ENCODE data around the gene OBSCN. TPM values are rescaled to one million over a fixed set of nuclear protein-coding genes. Genes with fewer than 3 reads are reported as not detected.
A peak's percentile ranks its signal among the peaks of the same experiment; 100 is the strongest.

The OBSCN gene
- total RNA-seq, 6 experiments from 2014 or later: 0.27 to 1.8 (median 0.53) TPM

DNA sequence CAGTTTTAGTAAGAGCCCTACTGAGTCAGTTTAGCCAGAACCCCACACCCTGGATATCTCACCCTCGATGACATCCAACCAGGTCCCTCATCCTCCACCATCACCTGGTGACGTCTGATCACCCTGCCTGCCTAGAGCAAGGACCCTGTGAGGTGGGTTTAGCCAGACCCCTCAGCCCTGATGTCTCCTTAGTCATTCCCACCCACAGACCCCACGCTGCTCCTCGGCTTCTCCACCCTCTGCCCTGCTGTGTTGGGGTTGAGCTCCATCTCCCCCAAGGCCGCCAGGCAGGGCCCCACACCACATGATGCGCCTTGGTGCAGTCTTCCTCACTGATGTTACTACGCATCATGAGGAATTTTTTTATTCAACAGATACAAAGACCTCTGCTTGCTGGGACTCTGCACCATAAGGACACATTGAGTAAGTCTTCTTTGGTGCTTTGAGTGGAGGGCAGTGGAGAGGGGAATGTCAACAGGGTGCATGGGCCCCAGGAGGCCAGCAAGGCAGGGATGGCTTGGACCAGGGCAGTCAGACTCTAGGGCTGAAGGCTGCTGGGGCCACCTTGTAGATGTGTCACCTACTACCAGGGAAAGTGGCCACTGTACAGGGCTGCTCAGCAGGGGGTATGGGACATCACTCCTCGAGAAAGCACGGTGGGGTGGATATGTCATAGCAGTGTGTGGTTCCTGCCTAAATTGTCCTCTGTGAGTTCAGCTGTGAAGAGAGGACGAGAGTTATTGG, 43.9 kb upstream of the OBSCN start:
- Mint-ChIP-seq H3K36me3 (ENCODE audit: low read depth) (0 out of 2 replicates have a peak, but pooled peaks cover 6% of the 10 kb centered on the region), H3K9me3 (no peaks in the 10 kb centered on the region), H3K4me1 (ENCODE audit: low read depth) (peaks cover 27% of the 10 kb centered on the region), H3K27me3 (ENCODE audit: insufficient read depth) (peaks cover under 1% of the 10 kb centered on the region; the same call in 1 of the 2 replicates), H3K4me3 (peak overlapping the region; percentile 90), H3K27ac (peak overlapping the region; percentile 89)
- DNase-seq: no peak
- TF ChIP-seq, protein P1, sequence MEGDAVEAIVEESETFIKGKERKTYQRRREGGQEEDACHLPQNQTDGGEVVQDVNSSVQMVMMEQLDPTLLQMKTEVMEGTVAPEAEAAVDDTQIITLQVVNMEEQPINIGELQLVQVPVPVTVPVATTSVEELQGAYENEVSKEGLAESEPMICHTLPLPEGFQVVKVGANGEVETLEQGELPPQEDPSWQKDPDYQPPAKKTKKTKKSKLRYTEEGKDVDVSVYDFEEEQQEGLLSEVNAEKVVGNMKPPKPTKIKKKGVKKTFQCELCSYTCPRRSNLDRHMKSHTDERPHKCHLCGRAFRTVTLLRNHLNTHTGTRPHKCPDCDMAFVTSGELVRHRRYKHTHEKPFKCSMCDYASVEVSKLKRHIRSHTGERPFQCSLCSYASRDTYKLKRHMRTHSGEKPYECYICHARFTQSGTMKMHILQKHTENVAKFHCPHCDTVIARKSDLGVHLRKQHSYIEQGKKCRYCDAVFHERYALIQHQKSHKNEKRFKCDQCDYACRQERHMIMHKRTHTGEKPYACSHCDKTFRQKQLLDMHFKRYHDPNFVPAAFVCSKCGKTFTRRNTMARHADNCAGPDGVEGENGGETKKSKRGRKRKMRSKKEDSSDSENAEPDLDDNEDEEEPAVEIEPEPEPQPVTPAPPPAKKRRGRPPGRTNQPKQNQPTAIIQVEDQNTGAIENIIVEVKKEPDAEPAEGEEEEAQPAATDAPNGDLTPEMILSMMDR (IDR thresholded peaks at IDR 0.05): no peak

DNA sequence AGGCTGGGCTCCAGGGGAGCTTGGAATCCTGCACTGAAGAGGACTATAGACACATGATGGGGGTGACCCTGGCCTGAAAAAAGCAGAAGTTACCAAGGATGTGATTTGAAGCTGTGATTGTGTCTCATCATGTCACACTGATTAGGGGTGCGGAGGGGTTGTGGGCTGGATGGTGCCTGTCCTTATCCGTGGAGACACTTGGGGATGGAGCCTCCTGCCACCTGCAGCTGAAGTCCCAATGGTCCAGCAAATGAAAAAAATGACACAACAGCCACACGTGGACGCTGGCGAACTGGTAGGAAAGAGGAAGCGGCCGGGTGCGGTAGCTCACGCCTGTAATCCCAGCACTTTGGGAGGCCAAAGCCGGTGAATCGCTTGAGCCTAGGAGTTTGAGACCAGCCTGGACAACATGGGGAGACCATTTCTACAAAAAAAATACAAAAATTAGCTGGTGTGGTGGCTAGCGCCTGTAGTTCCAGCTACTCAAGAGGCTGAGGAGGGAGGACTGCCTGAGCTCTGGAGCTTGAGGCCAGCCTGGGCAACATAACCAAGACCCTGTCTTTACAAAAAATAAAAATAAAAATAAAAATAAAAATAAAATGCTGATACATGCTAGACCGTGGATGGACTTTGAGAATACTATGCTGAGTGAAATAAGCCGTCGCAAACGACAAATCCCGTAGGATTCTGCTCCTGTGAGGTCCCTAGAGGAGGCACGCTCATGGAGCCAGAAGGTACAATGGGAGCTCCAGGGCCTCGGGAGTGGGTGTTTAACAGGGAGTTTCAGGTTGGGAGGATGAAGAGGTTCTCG, 43.1 kb upstream of the OBSCN start:
- TF ChIP-seq, protein P1 (IDR thresholded peaks at IDR 0.05): no peak

DNA sequence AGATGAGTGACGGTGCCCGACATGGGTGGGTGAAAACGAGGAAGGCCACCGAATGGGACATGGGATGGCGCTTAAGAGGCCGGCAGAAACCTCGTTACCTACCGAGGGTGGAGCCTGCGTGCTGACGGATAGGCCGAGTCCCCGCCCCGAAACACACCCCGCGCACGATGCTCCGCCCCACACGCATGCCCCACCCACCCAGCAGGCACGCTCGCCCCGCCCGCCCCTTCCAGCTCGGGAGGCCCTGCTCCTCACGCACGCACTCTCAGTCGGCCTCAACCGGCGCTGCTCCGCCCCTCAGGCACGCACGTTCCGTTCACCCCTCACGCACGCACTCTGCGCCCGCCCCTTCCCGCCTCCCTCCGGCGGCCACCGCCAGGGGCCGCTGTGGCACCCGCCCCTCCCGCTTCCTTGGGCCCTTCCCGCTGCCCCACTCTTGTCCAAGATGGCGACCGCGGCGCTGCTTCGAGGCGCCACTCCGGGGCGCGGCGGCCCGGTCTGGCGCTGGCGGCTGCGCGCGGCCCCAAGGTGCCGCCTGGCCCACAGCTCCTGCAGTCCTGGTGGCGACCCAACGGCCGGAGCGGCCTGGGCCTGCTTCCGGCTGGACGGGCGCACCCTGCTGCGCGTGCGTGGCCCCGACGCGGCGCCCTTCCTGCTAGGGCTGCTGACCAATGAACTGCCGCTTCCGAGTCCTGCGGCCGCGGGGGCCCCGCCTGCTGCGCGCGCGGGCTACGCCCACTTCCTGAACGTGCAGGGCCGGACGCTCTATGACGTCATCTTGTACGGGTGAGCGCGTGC, 42.3 kb upstream of the OBSCN start, which contains the start of gene IBA57:
Gene IBA57 (plus strand): TSS at position 433 of the 798 bp plus-strand sequence. CDS start 13 bp downstream, at position 446.
- H3K27me3 Mint-ChIP-seq (ENCODE audit: insufficient read depth): peaks cover 1% of the 10 kb centered on the region; the same call in 1 of the 2 replicates
- peak within 1 kb of the TSS; percentile 90 for H3K4me3 Mint-ChIP-seq
- H3K36me3 Mint-ChIP-seq (ENCODE audit: low read depth): 0 out of 2 replicates have a peak, but pooled peaks cover 6% of the 10 kb centered on the region
- peaks cover 27% of the 10 kb centered on the region for H3K4me1 Mint-ChIP-seq (ENCODE audit: low read depth)
- TF ChIP-seq, protein P1 (IDR thresholded peaks at IDR 0.05): peak; percentile 95
- no peaks in the 10 kb centered on the region for H3K9me3 Mint-ChIP-seq
- DNase-seq: peak; percentile 99
- peak within 1 kb of the TSS; percentile 89 for H3K27ac Mint-ChIP-seq

More for the DNA sequence above, 43.1 kb upstream of the OBSCN start:
- Mint-ChIP-seq H3K27ac (peak overlapping the region; percentile 89), H3K9me3 (no peaks in the 10 kb centered on the region), H3K4me3 (peak overlapping the region; percentile 90), H3K27me3 (ENCODE audit: insufficient read depth) (peaks cover 1% of the 10 kb centered on the region; the same call in 1 of the 2 replicates), H3K36me3 (ENCODE audit: low read depth) (0 out of 2 replicates have a peak, but pooled peaks cover 6% of the 10 kb centered on the region), H3K4me1 (ENCODE audit: low read depth) (peaks cover 27% of the 10 kb centered on the region)
- no peak for DNase-seq

DNA sequence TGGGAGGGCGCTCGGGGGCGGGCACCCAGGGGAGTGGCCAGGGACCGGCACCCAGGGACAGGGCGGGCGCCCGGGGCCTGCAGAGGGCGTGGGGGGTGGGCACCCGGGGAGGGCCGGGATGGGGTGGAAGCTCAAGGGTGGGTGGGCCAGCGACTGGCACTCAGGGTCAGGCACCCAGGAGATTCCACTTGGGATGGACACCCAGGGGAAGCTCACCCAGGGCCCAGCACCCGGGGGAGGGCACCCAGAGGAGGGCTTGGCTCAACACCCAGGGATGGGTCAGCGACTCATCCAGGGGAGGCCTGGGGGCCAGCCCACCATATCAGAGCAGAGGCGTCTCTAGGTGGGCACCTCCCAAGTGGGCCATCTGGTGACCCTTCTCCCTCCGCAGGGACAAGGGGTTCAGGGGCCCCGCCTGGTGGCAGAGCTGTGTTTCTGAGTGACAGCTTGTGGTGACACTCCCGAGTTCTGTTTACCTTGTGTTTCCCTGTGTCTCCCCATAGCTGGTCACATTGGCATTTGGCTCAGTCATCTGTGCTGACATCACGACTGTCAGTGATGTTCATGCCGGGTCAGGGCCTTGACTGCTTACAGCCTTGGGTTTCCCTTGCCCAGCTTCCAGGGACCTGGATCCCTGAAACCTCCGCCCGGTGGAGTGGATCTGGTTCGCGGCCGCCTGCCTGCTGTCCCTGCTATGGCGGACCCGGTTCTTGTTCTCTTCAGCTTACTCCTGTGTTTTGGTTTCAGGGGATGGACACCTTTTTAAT, 41.5 kb upstream of the OBSCN start:
- Mint-ChIP-seq H3K27me3 (ENCODE audit: insufficient read depth) (peaks cover 1% of the 10 kb centered on the region; the same call in 1 of the 2 replicates), H3K4me1 (ENCODE audit: low read depth) (peaks cover 26% of the 10 kb centered on the region)
- peak; percentile 87 for DNase-seq

More for the DNA sequence above, 41.5 kb upstream of the OBSCN start:
- Mint-ChIP-seq H3K36me3 (ENCODE audit: low read depth) (0 out of 2 replicates have a peak, but pooled peaks cover 6% of the 10 kb centered on the region), H3K4me3 (peak overlapping the region; percentile 79), H3K27ac (peak overlapping the region; percentile 88), H3K9me3 (no peaks in the 10 kb centered on the region)
- TF ChIP-seq, protein P1 (IDR thresholded peaks at IDR 0.05): peak; percentile 16; the same call in 1 of the 2 replicates
